GM23338 (cell line): ENCODE data around the gene TRIM45.

Experiments used
- CREB1 ChIP-seq: fragments of 250-450 bp; sonication (Bioruptor Pico); IDR thresholded peaks from 2 replicates; pipeline ENCODE4 v1.5.0; 2020; ENCODE audit warnings: low read depth, mild to moderate bottlenecking, moderate library complexity
- CTCF ChIP-seq, 2 experiments: fragments of 200-600 bp in 1 of 2; sonication (generic) in 1 of 2; conservative IDR thresholded peaks; 2 replicates each; pipeline versions ENCODE4 v1.5.1 to v1.6.1; 2016 to 2017; ENCODE audit warnings: antibody characterized with exemption in 2 of 2, low read depth in 2 of 2, mild to moderate bottlenecking in 2 of 2, moderate library complexity in 1 of 2
- ETS1 ChIP-seq: IDR thresholded peaks from 2 replicates; pipeline ENCODE4 v1.6.1; 2016; ENCODE audit warnings: antibody characterized with exemption
- EZH2 ChIP-seq: fragments of 200-600 bp; sonication (generic); IDR thresholded peaks from one replicate; pipeline ENCODE4 v1.8.0; 2017; ENCODE audit warnings: antibody characterized with exemption, mild to moderate bottlenecking, low read depth; ENCODE audit not compliant: unreplicated experiment
- EZH2phosphoT487 ChIP-seq: fragments of 200-600 bp; sonication (generic); IDR thresholded peaks from one replicate; pipeline ENCODE4 v1.8.1; 2018; ENCODE audit warnings: antibody characterized with exemption; ENCODE audit not compliant: unreplicated experiment
- JUNB ChIP-seq: IDR thresholded peaks from one replicate; pipeline ENCODE4 v1.6.1; 2016; ENCODE audit warnings: antibody characterized with exemption; ENCODE audit not compliant: unreplicated experiment
- NANOG ChIP-seq: IDR thresholded peaks from 2 replicates; pipeline ENCODE4 v1.6.1; 2016; ENCODE audit warnings: antibody characterized with exemption, borderline replicate concordance
- POLR2AphosphoS5 ChIP-seq: IDR thresholded peaks from 2 replicates; pipeline ENCODE4 v1.6.1; 2016; ENCODE audit warnings: antibody characterized with exemption, low read depth
- STAT1 ChIP-seq: IDR thresholded peaks from one replicate; pipeline ENCODE4 v1.6.1; 2016; ENCODE audit warnings: antibody characterized with exemption; ENCODE audit not compliant: unreplicated experiment

- TF ChIP-seq CTCF (conservative IDR thresholded peaks at IDR 0.05; ENCODE audit: low read depth in 2 of 2) (no peak), POLR2AphosphoS5 (no peak), CREB1 (CRISPR knock-in tag) (no peak), STAT1 (no peak), EZH2 (no peak), JUNB (no peak), NANOG (no peak), EZH2phosphoT487 (no peak), ETS1 (no peak)
Measured at GRCh38 chr1:117097443-117097842, 24.1 kb downstream of the TRIM45 start.
